Measurements from ENCODE around the gene SECISBP2. TPM values are rescaled to one million over a fixed set of nuclear protein-coding genes. Genes with fewer than 3 reads are reported as not detected.

SECISBP2 gene
- total and polyA plus RNA-seq, 2 experiments from 2014 or later: 30.6 to 43.8 TPM

DNA sequence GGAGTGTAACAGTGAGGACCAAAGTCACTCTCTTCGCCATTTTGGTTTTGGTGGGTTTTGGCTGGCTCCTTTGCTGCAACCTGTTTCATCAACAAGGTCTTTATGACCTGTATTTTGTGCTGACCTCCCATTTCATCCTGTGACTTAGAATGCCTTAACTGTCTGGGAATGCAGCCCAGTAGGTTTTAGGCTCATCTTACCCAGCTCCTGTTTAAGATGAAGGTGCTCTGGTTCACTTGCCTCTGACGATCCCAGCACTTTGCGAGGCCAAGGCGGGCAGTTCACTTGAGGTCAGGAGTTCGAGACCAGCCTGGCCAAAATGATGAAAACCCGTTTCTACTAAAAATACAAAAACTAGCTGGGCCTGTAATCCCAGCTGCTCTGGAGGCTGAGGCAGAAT is 9.1 kb upstream of the SECISBP2 start:
- no peak for DNase-seq (ENCODE audit: low spot score)
- Histone ChIP-seq H3K9me2 (replicated peaks; ENCODE audit: insufficient read depth) (no peaks in the 10 kb centered on the region), H3K4me3 (no peak overlapping the region), H2AFZ (no peak overlapping the region), H3K4me2 (peak overlapping the region; percentile 83), H3K79me2 (peaks cover 30% of the 10 kb centered on the region), H3K4me1 (ENCODE audit: insufficient read depth) (peaks cover 19% of the 10 kb centered on the region), H3K27me3 (no peaks in the 10 kb centered on the region), H4K20me1 (ENCODE audit: insufficient read depth, poor library complexity, severe bottlenecking) (no peaks in the 10 kb centered on the region), H3K36me3 (replicated peaks; ENCODE audit: insufficient read depth, low read depth) (no peaks in the 10 kb centered on the region), H3K9me3 (ENCODE audit: low read depth) (no peaks in the 10 kb centered on the region), H3K27ac (peak overlapping the region; percentile 97)
- no peak for TF ChIP-seq EZH2phosphoT487 (IDR thresholded peaks at IDR 0.05; ENCODE audit: low read depth, severe bottlenecking, unreplicated experiment)
- no peak for TF ChIP-seq EZH2 (IDR thresholded peaks at IDR 0.05; ENCODE audit: borderline replicate concordance)
- TF ChIP-seq, protein P1, sequence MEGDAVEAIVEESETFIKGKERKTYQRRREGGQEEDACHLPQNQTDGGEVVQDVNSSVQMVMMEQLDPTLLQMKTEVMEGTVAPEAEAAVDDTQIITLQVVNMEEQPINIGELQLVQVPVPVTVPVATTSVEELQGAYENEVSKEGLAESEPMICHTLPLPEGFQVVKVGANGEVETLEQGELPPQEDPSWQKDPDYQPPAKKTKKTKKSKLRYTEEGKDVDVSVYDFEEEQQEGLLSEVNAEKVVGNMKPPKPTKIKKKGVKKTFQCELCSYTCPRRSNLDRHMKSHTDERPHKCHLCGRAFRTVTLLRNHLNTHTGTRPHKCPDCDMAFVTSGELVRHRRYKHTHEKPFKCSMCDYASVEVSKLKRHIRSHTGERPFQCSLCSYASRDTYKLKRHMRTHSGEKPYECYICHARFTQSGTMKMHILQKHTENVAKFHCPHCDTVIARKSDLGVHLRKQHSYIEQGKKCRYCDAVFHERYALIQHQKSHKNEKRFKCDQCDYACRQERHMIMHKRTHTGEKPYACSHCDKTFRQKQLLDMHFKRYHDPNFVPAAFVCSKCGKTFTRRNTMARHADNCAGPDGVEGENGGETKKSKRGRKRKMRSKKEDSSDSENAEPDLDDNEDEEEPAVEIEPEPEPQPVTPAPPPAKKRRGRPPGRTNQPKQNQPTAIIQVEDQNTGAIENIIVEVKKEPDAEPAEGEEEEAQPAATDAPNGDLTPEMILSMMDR (IDR thresholded peaks at IDR 0.05; ENCODE audit: poor library complexity): no peak
- 90% methylated on average over 6 of the region's 6 CpGs for WGBS (ENCODE audit: low lambda C conversion rate, missing lambda C conversion rate)

DNA sequence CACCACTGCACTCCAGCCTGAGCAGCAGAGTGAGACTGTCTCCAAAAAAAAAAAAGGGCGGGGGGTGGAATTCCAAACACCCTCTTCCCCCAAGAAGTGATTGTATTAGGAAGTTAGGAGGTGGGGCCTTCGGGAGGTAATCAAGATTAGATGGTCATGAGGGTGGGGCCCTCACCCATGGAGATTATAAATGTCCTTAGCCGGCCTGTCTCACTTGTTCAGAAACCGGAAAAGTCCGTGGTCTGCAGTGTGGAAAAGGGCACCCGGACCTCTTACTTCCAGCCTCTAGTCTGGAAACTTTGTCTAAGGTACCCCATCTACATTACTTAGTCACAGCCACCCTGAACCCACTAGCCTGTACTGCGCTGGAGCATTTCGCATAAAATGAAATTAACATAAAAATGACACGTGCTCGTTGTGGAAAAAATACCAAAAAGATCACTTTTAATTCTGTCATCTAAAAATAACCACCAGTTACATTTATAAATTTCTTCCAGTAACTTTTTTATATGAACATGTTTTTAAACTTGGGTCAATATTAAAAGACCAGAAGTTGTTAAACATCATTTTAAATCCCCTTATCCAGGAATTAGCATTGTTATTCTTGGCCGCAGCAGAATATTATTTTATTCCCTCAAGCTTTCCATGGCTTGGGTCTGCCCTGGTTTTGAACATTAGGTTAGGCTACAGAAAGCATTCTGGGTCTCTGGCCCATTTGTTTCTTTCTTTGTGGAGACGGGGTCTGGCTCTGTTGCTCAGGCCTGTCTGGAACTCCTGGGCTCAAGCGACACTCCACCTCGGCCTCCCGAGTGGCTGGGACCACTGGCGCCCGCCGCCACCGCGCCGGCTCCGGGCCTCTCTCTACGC is 8.5 kb upstream of the SECISBP2 start:
- Histone ChIP-seq H3K9me3 (ENCODE audit: low read depth) (no peaks in the 10 kb centered on the region), H4K20me1 (ENCODE audit: insufficient read depth, poor library complexity, severe bottlenecking) (no peaks in the 10 kb centered on the region), H3K27ac (peak overlapping the region; percentile 97), H3K4me2 (peak overlapping the region; percentile 83), H3K9me2 (replicated peaks; ENCODE audit: insufficient read depth) (no peaks in the 10 kb centered on the region), H3K36me3 (replicated peaks; ENCODE audit: insufficient read depth, low read depth) (no peaks in the 10 kb centered on the region), H3K79me2 (peaks cover 37% of the 10 kb centered on the region), H3K4me3 (peak overlapping the region; percentile 16), H3K4me1 (ENCODE audit: insufficient read depth) (peaks cover 19% of the 10 kb centered on the region), H2AFZ (peak overlapping the region; percentile 21), H3K27me3 (no peaks in the 10 kb centered on the region)
- no peak for TF ChIP-seq EZH2 (IDR thresholded peaks at IDR 0.05; ENCODE audit: borderline replicate concordance)
- DNase-seq (ENCODE audit: low spot score): peak; percentile 54
- 28% methylated on average over 20 of the region's 23 CpGs for WGBS (ENCODE audit: low lambda C conversion rate, missing lambda C conversion rate)

DNA sequence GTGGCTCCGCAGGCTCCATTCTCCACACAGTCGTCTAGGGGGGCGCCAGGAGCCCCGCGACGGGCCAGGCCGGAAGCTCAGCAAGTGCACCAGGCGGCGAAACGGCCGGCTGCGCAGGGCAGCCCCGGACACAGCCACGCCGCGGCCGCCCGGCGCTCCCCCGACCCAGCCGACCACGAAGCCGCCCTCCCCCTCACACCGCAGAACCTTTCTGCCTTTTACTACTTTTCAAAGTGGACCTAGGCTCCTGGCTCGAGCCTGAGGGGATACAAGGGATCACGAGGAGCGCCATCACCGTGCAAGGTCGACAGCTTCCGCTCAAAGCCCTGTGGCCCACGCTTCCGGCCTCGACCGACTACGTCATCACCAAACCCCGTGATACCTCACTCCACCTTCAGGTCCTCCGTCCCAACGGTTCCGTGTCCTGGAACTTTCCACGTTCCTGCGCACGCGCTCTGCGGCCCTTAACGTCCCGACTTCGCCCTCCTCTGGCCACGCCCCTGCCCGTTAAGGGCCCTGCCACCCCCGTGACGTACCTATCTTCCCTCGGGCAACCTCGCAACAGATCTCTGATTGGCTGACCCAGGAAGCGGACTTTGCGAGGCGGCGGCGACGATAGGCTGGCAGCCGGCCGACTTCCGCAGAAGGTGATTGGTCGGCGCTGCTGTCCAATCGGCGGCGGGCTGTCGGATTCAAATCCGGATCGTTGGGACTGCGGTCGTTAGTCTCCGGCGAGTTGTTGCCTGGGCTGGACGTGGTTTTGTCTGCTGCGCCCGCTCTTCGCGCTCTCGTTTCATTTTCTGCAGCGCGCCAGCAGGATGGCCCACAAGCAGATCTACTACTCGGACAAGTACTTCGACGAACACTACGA is 7.6 kb upstream of the SECISBP2 start, which contains the start of gene CKS2:
TSS of gene CKS2 (plus strand) at position 721 of the 871 bp plus-strand sequence. CDS start at position 819, 98 bp downstream.
- peak within 1 kb of the TSS; percentile 97 for H3K27ac ChIP-seq
- H4K20me1 ChIP-seq (ENCODE audit: insufficient read depth, poor library complexity, severe bottlenecking): no peaks in the 10 kb centered on the region
- peak within 1 kb of the TSS; percentile 26 for H3K4me3 ChIP-seq
- peak within 1 kb of the TSS; percentile 74 for H2AFZ ChIP-seq
- under 1% methylated on average over 72 of the region's 86 CpGs for WGBS (ENCODE audit: low lambda C conversion rate, missing lambda C conversion rate)
- H3K79me2 ChIP-seq: peaks cover 46% of the 10 kb centered on the region
- H3K4me2 ChIP-seq: peak within 1 kb of the TSS; percentile 87
- H3K9me3 ChIP-seq (ENCODE audit: low read depth): no peaks in the 10 kb centered on the region
- no peaks in the 10 kb centered on the region for H3K9me2 ChIP-seq (replicated peaks; ENCODE audit: insufficient read depth)
- peaks cover 19% of the 10 kb centered on the region for H3K4me1 ChIP-seq (ENCODE audit: insufficient read depth)
- no peaks in the 10 kb centered on the region for H3K27me3 ChIP-seq
- DNase-seq (ENCODE audit: low spot score): peak; percentile 100
- H3K36me3 ChIP-seq (replicated peaks; ENCODE audit: insufficient read depth, low read depth): no peaks in the 10 kb centered on the region
- TF ChIP-seq, protein P1 (IDR thresholded peaks at IDR 0.05; ENCODE audit: poor library complexity): no peak
- TF ChIP-seq EZH2phosphoT487 (IDR thresholded peaks at IDR 0.05; ENCODE audit: low read depth, severe bottlenecking, unreplicated experiment) (no peak), EZH2 (IDR thresholded peaks at IDR 0.05; ENCODE audit: borderline replicate concordance) (no peak)
